GM23338 (cell line): Measurements from ENCODE around the gene HRH4. TPM values are rescaled to one million over a fixed set of nuclear protein-coding genes. Genes with fewer than 3 reads are reported as not detected.

Experiments
- ATAC-seq: fragments of 200-7000 bp; cut with Tn5 transposase; 3 replicates; pipeline ENCODE4 v1.9.1; 2020
- DNase-seq: peaks from one replicate; pipeline ENCODE4 v3.0.0-alpha.2; 2015; ENCODE audit warnings: low spot score
- H2AFZ ChIP-seq: fragments of 200-600 bp; sonication (generic); 2 replicates; pipeline ENCODE4 v1.8.0; 2016; ENCODE audit warnings: antibody characterized with exemption, mild to moderate bottlenecking, moderate library complexity
- H3F3A ChIP-seq: fragments of 200-600 bp; sonication (generic); replicated peaks from 2 replicates; pipeline ENCODE4 v1.8.0; 2017; ENCODE audit warnings: antibody characterized with exemption, mixed run types, low read depth
- H3K27ac ChIP-seq: fragments of 200-600 bp; sonication (generic); 2 replicates; pipeline ENCODE4 v1.6.1; 2016; ENCODE audit warnings: low read depth
- H3K27me3 ChIP-seq: fragments of 200-600 bp; sonication (generic); 2 replicates; pipeline ENCODE4 v1.8.0; 2016; ENCODE audit warnings: mild to moderate bottlenecking, mixed run types, moderate library complexity; ENCODE audit not compliant: insufficient read depth
- H3K36me3 ChIP-seq: fragments of 200-600 bp; sonication (generic); 2 replicates; pipeline ENCODE4 v1.8.0; 2016; ENCODE audit warnings: mild to moderate bottlenecking; ENCODE audit not compliant: insufficient read depth
- H3K4me1 ChIP-seq: fragments of 200-600 bp; sonication (generic); 2 replicates; pipeline ENCODE4 v1.8.0; 2016; ENCODE audit warnings: mild to moderate bottlenecking, moderate library complexity; ENCODE audit not compliant: insufficient read depth
- H3K4me2 ChIP-seq: fragments of 200-600 bp; sonication (generic); 2 replicates; pipeline ENCODE4 v1.7.1; 2017; ENCODE audit warnings: mixed run types
- H3K4me3 ChIP-seq: fragments of 200-600 bp; sonication (generic); 2 replicates; pipeline ENCODE4 v1.6.1; 2016; ENCODE audit warnings: mixed run types
- H3K79me2 ChIP-seq: fragments of 200-600 bp; sonication (generic); replicated peaks from 2 replicates; pipeline ENCODE4 v1.8.0; 2017; ENCODE audit warnings: mild to moderate bottlenecking; ENCODE audit not compliant: insufficient read depth
- H3K9me2 ChIP-seq: fragments of 200-600 bp; sonication (generic); 2 replicates; pipeline ENCODE4 v1.8.0; 2017; ENCODE audit not compliant: insufficient read depth
- H4K20me1 ChIP-seq: fragments of 200-600 bp; sonication (generic); replicated peaks from 2 replicates; pipeline ENCODE4 v1.8.0; 2017; ENCODE audit warnings: mild to moderate bottlenecking; ENCODE audit not compliant: insufficient read depth
- H3K27ac Mint-ChIP-seq: 2 replicates; pipeline ENCODE4 v1.8.0; 2020; ENCODE audit warnings: inconsistent platforms, mild to moderate bottlenecking, moderate library complexity, mixed read lengths
- H3K27me3 Mint-ChIP-seq: 3 replicates; pipeline ENCODE4 v1.8.0; 2022; ENCODE audit warnings: low read depth, mild to moderate bottlenecking, moderate library complexity, mixed read lengths, inconsistent platforms; ENCODE audit not compliant: insufficient read depth, poor library complexity
- H3K36me3 Mint-ChIP-seq: 3 replicates; pipeline ENCODE4 v1.8.0; 2021; ENCODE audit warnings: low read depth, mild to moderate bottlenecking, inconsistent platforms, moderate library complexity, mixed read lengths
- H3K4me1 Mint-ChIP-seq: 3 replicates; pipeline ENCODE4 v1.8.0; 2020; ENCODE audit warnings: mild to moderate bottlenecking, inconsistent platforms, mixed read lengths
- H3K4me3 Mint-ChIP-seq: 3 replicates; pipeline ENCODE4 v1.8.0; 2021; ENCODE audit warnings: moderate library complexity, mild to moderate bottlenecking, inconsistent platforms, mixed read lengths
- H3K9me3 Mint-ChIP-seq: 3 replicates; pipeline ENCODE4 v1.8.0; 2020; ENCODE audit warnings: moderate library complexity, mild to moderate bottlenecking, inconsistent platforms, mixed read lengths
- CREB1 ChIP-seq: fragments of 250-450 bp; sonication (Bioruptor Pico); IDR thresholded peaks from 2 replicates; pipeline ENCODE4 v1.5.0; 2020; ENCODE audit warnings: low read depth, mild to moderate bottlenecking, moderate library complexity
- EZH2 ChIP-seq: fragments of 200-600 bp; sonication (generic); IDR thresholded peaks from one replicate; pipeline ENCODE4 v1.8.0; 2017; ENCODE audit warnings: antibody characterized with exemption, mild to moderate bottlenecking, low read depth; ENCODE audit not compliant: unreplicated experiment
- EZH2phosphoT487 ChIP-seq: fragments of 200-600 bp; sonication (generic); IDR thresholded peaks from one replicate; pipeline ENCODE4 v1.8.1; 2018; ENCODE audit warnings: antibody characterized with exemption; ENCODE audit not compliant: unreplicated experiment
- JUNB ChIP-seq: IDR thresholded peaks from one replicate; pipeline ENCODE4 v1.6.1; 2016; ENCODE audit warnings: antibody characterized with exemption; ENCODE audit not compliant: unreplicated experiment
- NANOG ChIP-seq: IDR thresholded peaks from 2 replicates; pipeline ENCODE4 v1.6.1; 2016; ENCODE audit warnings: antibody characterized with exemption, borderline replicate concordance
- POLR2AphosphoS5 ChIP-seq: IDR thresholded peaks from 2 replicates; pipeline ENCODE4 v1.6.1; 2016; ENCODE audit warnings: antibody characterized with exemption, low read depth
- STAT1 ChIP-seq: IDR thresholded peaks from one replicate; pipeline ENCODE4 v1.6.1; 2016; ENCODE audit warnings: antibody characterized with exemption; ENCODE audit not compliant: unreplicated experiment
- ZNF114 ChIP-seq: fragments of 250-450 bp; sonication (Bioruptor Pico); IDR thresholded peaks from 2 replicates; pipeline ENCODE4 v1.5.0; 2020; ENCODE audit warnings: mild to moderate bottlenecking, moderate library complexity
- ZNF331 ChIP-seq: fragments of 250-450 bp; sonication (Bioruptor Pico); IDR thresholded peaks from 2 replicates; pipeline ENCODE4 v1.5.0; 2020; ENCODE audit warnings: low read depth, mild to moderate bottlenecking, moderate library complexity
- polyA plus RNA-seq: library from polyadenylated mRNA; unstranded; fragments of >200 nt; fragmentation: Nextera tagmentation; extraction: Ambion mirVana; gene quantifications from 2 replicates; pipeline ENCODE4 v1.2.1, GENCODE V29; 2016
- total RNA-seq: library from RNA; depleted of rRNA; stranded (reverse); fragments of >200 nt; shearing (Covaris generic); gene quantifications from 2 replicates; pipeline ENCODE4 v1.2.3, GENCODE V29; 2014
- TF ChIP-seq, protein P1 (sequence below): IDR thresholded peaks from one replicate; pipeline ENCODE4 v1.6.1; 2018; ENCODE audit warnings: antibody characterized with exemption; ENCODE audit not compliant: unreplicated experiment
- TF ChIP-seq, protein P2 (sequence below): fragments of 250-450 bp; sonication (Bioruptor Pico); IDR thresholded peaks from 2 replicates; pipeline ENCODE4 v1.5.0; 2020; ENCODE audit warnings: mild to moderate bottlenecking, moderate library complexity
- TF ChIP-seq, protein P3 (sequence below): IDR thresholded peaks from 2 replicates; pipeline ENCODE4 v1.6.1; 2016; ENCODE audit warnings: antibody characterized with exemption
- TF ChIP-seq, protein P4 (sequence below), 2 experiments: fragments of 200-600 bp in 1 of 2; sonication (generic) in 1 of 2; conservative IDR thresholded peaks; 2 replicates each; pipeline versions ENCODE4 v1.5.1 to v1.6.1; 2016 to 2017; ENCODE audit warnings: antibody characterized with exemption in 2 of 2, low read depth in 2 of 2, mild to moderate bottlenecking in 2 of 2, moderate library complexity in 1 of 2

Gene HRH4
- total and polyA plus RNA-seq, 2 experiments from 2014 or later = 0.17 TPM; not detected in 1

DNA sequence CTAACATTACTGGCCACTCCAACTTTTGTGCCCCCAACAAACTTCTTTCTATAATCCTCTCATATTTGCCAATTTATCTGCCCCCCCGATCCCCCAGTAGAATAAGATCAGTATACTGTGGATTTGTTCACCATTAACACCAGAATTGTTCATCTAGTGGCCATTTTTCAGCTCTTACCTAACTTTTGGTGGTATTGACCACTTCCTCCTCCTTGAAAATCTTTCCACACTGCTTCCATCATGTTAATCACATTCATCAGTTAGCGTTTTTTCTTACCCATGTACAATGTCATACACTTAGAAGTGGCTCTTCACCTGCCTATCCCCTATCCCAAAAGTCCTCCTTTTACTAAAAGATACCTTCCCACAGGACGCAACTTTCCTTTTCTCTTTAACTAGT, 27.8 kb upstream of the HRH4 start:
- Histone ChIP-seq H3K4me2 (no peak overlapping the region), H3F3A (no peaks in the 10 kb centered on the region), H2AFZ (no peak overlapping the region), H3K27me3 (no peaks in the 10 kb centered on the region), H3K36me3 (peaks cover 7% of the 10 kb centered on the region; the same call in 1 of the 2 replicates), H3K9me2 (no peaks in the 10 kb centered on the region), H3K27ac (no peak overlapping the region), H3K4me1 (peaks cover 3% of the 10 kb centered on the region), H3K79me2 (peaks cover 18% of the 10 kb centered on the region), H3K4me3 (no peak overlapping the region), H4K20me1 (no peaks in the 10 kb centered on the region; the same call in 1 of the 2 replicates)
- Mint-ChIP-seq H3K4me3 (no peak overlapping the region), H3K9me3 (no peaks in the 10 kb centered on the region), H3K4me1 (peaks cover 9% of the 10 kb centered on the region; the same call in 2 of the 3 replicates), H3K36me3 (peaks cover 58% of the 10 kb centered on the region), H3K27me3 (peaks cover 2% of the 10 kb centered on the region), H3K27ac (no peak overlapping the region)
- no peak for ATAC-seq
- TF ChIP-seq, protein P1, sequence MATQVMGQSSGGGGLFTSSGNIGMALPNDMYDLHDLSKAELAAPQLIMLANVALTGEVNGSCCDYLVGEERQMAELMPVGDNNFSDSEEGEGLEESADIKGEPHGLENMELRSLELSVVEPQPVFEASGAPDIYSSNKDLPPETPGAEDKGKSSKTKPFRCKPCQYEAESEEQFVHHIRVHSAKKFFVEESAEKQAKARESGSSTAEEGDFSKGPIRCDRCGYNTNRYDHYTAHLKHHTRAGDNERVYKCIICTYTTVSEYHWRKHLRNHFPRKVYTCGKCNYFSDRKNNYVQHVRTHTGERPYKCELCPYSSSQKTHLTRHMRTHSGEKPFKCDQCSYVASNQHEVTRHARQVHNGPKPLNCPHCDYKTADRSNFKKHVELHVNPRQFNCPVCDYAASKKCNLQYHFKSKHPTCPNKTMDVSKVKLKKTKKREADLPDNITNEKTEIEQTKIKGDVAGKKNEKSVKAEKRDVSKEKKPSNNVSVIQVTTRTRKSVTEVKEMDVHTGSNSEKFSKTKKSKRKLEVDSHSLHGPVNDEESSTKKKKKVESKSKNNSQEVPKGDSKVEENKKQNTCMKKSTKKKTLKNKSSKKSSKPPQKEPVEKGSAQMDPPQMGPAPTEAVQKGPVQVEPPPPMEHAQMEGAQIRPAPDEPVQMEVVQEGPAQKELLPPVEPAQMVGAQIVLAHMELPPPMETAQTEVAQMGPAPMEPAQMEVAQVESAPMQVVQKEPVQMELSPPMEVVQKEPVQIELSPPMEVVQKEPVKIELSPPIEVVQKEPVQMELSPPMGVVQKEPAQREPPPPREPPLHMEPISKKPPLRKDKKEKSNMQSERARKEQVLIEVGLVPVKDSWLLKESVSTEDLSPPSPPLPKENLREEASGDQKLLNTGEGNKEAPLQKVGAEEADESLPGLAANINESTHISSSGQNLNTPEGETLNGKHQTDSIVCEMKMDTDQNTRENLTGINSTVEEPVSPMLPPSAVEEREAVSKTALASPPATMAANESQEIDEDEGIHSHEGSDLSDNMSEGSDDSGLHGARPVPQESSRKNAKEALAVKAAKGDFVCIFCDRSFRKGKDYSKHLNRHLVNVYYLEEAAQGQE = no peak
- TF ChIP-seq STAT1 (no peak), POLR2AphosphoS5 (no peak), ZNF114 (CRISPR knock-in tag) (no peak), EZH2 (no peak), JUNB (no peak), EZH2phosphoT487 (no peak), NANOG (no peak), CREB1 (CRISPR knock-in tag) (no peak), ZNF331 (CRISPR knock-in tag) (no peak)
- TF ChIP-seq, protein P2, sequence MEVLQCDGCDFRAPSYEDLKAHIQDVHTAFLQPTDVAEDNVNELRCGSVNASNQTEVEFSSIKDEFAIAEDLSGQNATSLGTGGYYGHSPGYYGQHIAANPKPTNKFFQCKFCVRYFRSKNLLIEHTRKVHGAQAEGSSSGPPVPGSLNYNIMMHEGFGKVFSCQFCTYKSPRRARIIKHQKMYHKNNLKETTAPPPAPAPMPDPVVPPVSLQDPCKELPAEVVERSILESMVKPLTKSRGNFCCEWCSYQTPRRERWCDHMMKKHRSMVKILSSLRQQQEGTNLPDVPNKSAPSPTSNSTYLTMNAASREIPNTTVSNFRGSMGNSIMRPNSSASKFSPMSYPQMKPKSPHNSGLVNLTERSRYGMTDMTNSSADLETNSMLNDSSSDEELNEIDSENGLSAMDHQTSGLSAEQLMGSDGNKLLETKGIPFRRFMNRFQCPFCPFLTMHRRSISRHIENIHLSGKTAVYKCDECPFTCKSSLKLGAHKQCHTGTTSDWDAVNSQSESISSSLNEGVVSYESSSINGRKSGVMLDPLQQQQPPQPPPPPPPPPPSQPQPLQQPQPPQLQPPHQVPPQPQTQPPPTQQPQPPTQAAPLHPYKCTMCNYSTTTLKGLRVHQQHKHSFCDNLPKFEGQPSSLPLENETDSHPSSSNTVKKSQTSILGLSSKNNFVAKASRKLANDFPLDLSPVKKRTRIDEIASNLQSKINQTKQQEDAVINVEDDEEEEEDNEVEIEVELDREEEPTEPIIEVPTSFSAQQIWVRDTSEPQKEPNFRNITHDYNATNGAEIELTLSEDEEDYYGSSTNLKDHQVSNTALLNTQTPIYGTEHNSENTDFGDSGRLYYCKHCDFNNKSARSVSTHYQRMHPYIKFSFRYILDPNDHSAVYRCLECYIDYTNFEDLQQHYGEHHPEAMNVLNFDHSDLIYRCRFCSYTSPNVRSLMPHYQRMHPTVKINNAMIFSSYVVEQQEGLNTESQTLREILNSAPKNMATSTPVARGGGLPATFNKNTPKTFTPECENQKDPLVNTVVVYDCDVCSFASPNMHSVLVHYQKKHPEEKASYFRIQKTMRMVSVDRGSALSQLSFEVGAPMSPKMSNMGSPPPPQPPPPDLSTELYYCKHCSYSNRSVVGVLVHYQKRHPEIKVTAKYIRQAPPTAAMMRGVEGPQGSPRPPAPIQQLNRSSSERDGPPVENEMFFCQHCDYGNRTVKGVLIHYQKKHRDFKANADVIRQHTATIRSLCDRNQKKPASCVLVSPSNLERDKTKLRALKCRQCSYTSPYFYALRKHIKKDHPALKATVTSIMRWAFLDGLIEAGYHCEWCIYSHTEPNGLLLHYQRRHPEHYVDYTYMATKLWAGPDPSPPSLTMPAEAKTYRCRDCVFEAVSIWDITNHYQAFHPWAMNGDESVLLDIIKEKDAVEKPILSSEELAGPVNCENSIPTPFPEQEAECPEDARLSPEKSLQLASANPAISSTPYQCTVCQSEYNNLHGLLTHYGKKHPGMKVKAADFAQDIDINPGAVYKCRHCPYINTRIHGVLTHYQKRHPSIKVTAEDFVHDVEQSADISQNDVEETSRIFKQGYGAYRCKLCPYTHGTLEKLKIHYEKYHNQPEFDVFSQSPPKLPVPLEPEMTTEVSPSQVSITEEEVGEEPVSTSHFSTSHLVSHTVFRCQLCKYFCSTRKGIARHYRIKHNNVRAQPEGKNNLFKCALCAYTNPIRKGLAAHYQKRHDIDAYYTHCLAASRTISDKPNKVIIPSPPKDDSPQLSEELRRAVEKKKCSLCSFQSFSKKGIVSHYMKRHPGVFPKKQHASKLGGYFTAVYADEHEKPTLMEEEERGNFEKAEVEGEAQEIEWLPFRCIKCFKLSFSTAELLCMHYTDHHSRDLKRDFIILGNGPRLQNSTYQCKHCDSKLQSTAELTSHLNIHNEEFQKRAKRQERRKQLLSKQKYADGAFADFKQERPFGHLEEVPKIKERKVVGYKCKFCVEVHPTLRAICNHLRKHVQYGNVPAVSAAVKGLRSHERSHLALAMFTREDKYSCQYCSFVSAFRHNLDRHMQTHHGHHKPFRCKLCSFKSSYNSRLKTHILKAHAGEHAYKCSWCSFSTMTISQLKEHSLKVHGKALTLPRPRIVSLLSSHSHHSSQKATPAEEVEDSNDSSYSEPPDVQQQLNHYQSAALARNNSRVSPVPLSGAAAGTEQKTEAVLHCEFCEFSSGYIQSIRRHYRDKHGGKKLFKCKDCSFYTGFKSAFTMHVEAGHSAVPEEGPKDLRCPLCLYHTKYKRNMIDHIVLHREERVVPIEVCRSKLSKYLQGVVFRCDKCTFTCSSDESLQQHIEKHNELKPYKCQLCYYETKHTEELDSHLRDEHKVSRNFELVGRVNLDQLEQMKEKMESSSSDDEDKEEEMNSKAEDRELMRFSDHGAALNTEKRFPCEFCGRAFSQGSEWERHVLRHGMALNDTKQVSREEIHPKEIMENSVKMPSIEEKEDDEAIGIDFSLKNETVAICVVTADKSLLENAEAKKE = no peak
- TF ChIP-seq, protein P3, sequence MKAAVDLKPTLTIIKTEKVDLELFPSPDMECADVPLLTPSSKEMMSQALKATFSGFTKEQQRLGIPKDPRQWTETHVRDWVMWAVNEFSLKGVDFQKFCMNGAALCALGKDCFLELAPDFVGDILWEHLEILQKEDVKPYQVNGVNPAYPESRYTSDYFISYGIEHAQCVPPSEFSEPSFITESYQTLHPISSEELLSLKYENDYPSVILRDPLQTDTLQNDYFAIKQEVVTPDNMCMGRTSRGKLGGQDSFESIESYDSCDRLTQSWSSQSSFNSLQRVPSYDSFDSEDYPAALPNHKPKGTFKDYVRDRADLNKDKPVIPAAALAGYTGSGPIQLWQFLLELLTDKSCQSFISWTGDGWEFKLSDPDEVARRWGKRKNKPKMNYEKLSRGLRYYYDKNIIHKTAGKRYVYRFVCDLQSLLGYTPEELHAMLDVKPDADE = no peak
- TF ChIP-seq, protein P4, sequence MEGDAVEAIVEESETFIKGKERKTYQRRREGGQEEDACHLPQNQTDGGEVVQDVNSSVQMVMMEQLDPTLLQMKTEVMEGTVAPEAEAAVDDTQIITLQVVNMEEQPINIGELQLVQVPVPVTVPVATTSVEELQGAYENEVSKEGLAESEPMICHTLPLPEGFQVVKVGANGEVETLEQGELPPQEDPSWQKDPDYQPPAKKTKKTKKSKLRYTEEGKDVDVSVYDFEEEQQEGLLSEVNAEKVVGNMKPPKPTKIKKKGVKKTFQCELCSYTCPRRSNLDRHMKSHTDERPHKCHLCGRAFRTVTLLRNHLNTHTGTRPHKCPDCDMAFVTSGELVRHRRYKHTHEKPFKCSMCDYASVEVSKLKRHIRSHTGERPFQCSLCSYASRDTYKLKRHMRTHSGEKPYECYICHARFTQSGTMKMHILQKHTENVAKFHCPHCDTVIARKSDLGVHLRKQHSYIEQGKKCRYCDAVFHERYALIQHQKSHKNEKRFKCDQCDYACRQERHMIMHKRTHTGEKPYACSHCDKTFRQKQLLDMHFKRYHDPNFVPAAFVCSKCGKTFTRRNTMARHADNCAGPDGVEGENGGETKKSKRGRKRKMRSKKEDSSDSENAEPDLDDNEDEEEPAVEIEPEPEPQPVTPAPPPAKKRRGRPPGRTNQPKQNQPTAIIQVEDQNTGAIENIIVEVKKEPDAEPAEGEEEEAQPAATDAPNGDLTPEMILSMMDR (conservative IDR thresholded peaks at IDR 0.05; ENCODE audit: low read depth in 2 of 2) = no peak
- DNase-seq = no peak
